Neutrophil (primary cell): ENCODE results near the gene NBEAL2.

Source experiments
- H3K27ac ChIP-seq: fragments of 200-600 bp; sonication (generic); 2 replicates; pipeline ENCODE4 v1.5.1; 2016; ENCODE audit warnings: mild to moderate bottlenecking, moderate library complexity
- H3K27me3 ChIP-seq: fragments of 200-600 bp; sonication (generic); 2 replicates; pipeline ENCODE4 v1.6.0; 2016; ENCODE audit warnings: mild to moderate bottlenecking
- H3K36me3 ChIP-seq: fragments of 200-600 bp; sonication (generic); 2 replicates; pipeline ENCODE4 v1.5.1; 2017
- H3K4me1 ChIP-seq, 2 experiments: fragments of 200-600 bp in 1 of 2; sonication (generic) in 1 of 2; 1 replicate in 1 of 2; 2 replicates in 1 of 2; pipeline versions ENCODE4 v1.5.1 to v1.6.1; 2013 to 2016; ENCODE audit warnings: low read depth in 1 of 2, low read length in 1 of 2, mild to moderate bottlenecking in 1 of 2, moderate library complexity in 1 of 2; ENCODE audit not compliant: control insufficient read depth in 1 of 2, insufficient read depth in 1 of 2
- H3K4me3 ChIP-seq, 2 experiments: fragments of 200-600 bp in 1 of 2; sonication (generic) in 1 of 2; 1 replicate in 1 of 2; 2 replicates in 1 of 2; pipeline ENCODE4 v1.5.1; 2013 to 2016; ENCODE audit warnings: low read depth in 1 of 2, low read length in 1 of 2, mild to moderate bottlenecking in 1 of 2, moderate library complexity in 1 of 2
- H3K9me3 ChIP-seq: fragments of 200-600 bp; sonication (generic); 2 replicates; pipeline ENCODE4 v1.5.1; 2016
- CTCF ChIP-seq: fragments of 200-600 bp; sonication (generic); IDR thresholded peaks from 2 replicates; pipeline ENCODE4 v1.5.1; 2016; ENCODE audit warnings: antibody characterized with exemption

Gene NBEAL2

GRCh38 chr3:46942481-46943236 lies 36.8 kb upstream of the NBEAL2 start:
- Histone ChIP-seq H3K4me1 (peaks cover 43 to 55% of the 10 kb centered on the region in 2 experiments), H3K27me3 (no peaks in the 10 kb centered on the region), H3K9me3 (no peaks in the 10 kb centered on the region), H3K4me3 (no peak overlapping the region), H3K36me3 (no peaks in the 10 kb centered on the region), H3K27ac (no peak overlapping the region)
- TF ChIP-seq CTCF, result no peak

GRCh38 chr3:46943237-46944187 lies 36.0 kb upstream of the NBEAL2 start:
- Histone ChIP-seq H3K27me3 (no peaks in the 10 kb centered on the region), H3K36me3 (no peaks in the 10 kb centered on the region), H3K9me3 (no peaks in the 10 kb centered on the region), H3K4me3 (no peak overlapping the region), H3K4me1 (peaks cover 43 to 55% of the 10 kb centered on the region in 2 experiments), H3K27ac (no peak overlapping the region)
- no peak for TF ChIP-seq CTCF

- no peaks in the 10 kb centered on the region for H3K27me3 ChIP-seq
- peaks cover 43 to 55% of the 10 kb centered on the region in 2 experiments for H3K4me1 ChIP-seq
- TF ChIP-seq CTCF, result no peak
- no peaks in the 10 kb centered on the region for H3K36me3 ChIP-seq
- no peak overlapping the region for H3K4me3 ChIP-seq
- no peak overlapping the region for H3K27ac ChIP-seq
- H3K9me3 ChIP-seq, result no peaks in the 10 kb centered on the region
Observed at GRCh38 chr3:46944191-46944590, 35.3 kb upstream of the NBEAL2 start.

GRCh38 chr3:46946416-46946815 lies 33.0 kb upstream of the NBEAL2 start:
- H3K9me3 ChIP-seq, result no peaks in the 10 kb centered on the region
- H3K27me3 ChIP-seq, result no peaks in the 10 kb centered on the region
- TF ChIP-seq CTCF, result no peak
- H3K4me1 ChIP-seq, result peaks cover 56 to 62% of the 10 kb centered on the region in 2 experiments
- no peaks in the 10 kb centered on the region for H3K36me3 ChIP-seq
- H3K27ac ChIP-seq, result peak overlapping the region; percentile 80
- H3K4me3 ChIP-seq, result no peak overlapping the region

GRCh38 chr3:46946856-46947545 lies 32.5 kb upstream of the NBEAL2 start:
- no peaks in the 10 kb centered on the region for H3K9me3 ChIP-seq
- H3K4me3 ChIP-seq, result peak overlapping the region; percentile 13 to 41
- no peak for TF ChIP-seq CTCF
- H3K36me3 ChIP-seq, result no peaks in the 10 kb centered on the region
- no peaks in the 10 kb centered on the region for H3K27me3 ChIP-seq
- peak overlapping the region; percentile 80 for H3K27ac ChIP-seq
- H3K4me1 ChIP-seq, result peaks cover 60 to 63% of the 10 kb centered on the region in 2 experiments
